Ascending aorta (tissue), 2 donors: ENCODE data around the gene C17orf75. TPM values are rescaled to one million over a fixed set of nuclear protein-coding genes. Genes with fewer than 3 reads are reported as not detected.

Experiments
- DNase-seq, 2 donors: peaks; one replicate each; pipeline ENCODE4 v3.0.0-alpha.2; 2019; ENCODE audit warnings: low spot score in 2 of 2
- H3K27ac ChIP-seq, 2 donors: fragments of 200-600 bp; sonication (generic); one replicate each; pipeline ENCODE4 v1.5.1; 2016 to 2017; ENCODE audit warnings: mild to moderate bottlenecking in 1 of 2
- H3K27me3 ChIP-seq: fragments of 200-600 bp; sonication (generic); one replicate; pipeline ENCODE4 v1.5.1; 2017
- H3K36me3 ChIP-seq, 2 donors: fragments of 200-600 bp; sonication (generic); one replicate each; pipeline ENCODE4 v1.5.1; 2016
- H3K4me1 ChIP-seq, 2 donors: fragments of 200-600 bp; sonication (generic); one replicate each; pipeline ENCODE4 v1.5.1; 2016 to 2017; ENCODE audit warnings: mild to moderate bottlenecking in 1 of 2
- H3K4me3 ChIP-seq, 2 donors: fragments of 200-600 bp; sonication (generic); one replicate each; pipeline ENCODE4 v1.5.1; 2016 to 2017; ENCODE audit warnings: mild to moderate bottlenecking in 1 of 2
- H3K9me3 ChIP-seq, 2 donors: fragments of 200-600 bp; sonication (generic); one replicate each; pipeline ENCODE4 v1.5.1; 2016
- intact Hi-C: fragments of 100-400 bp; cut with DNase I; formaldehyde crosslinking; loops from one replicate; pipeline ENCODE4 v1.15.1; 2023
- total RNA-seq: library from RNA; depleted of rRNA; stranded (reverse); fragments of >200 nt; gene quantifications from one replicate; pipeline ENCODE4 v1.1.0, GENCODE V29; 2016
- TF ChIP-seq, protein P1 (sequence below), 3 experiments: fragments of 200-600 bp in 2 of 3; fragments of 450-650 bp in 1 of 3; sonication (generic) in 2 of 3; IDR thresholded peaks; one replicate each; pipeline ENCODE4 v1.5.1; 2016 to 2019; ENCODE audit warnings: antibody characterized with exemption in 3 of 3, mild to moderate bottlenecking in 1 of 3, moderate library complexity in 1 of 3

Gene C17orf75
- total RNA-seq, 1 donor from 2014 or later = 15.5 TPM

DNA sequence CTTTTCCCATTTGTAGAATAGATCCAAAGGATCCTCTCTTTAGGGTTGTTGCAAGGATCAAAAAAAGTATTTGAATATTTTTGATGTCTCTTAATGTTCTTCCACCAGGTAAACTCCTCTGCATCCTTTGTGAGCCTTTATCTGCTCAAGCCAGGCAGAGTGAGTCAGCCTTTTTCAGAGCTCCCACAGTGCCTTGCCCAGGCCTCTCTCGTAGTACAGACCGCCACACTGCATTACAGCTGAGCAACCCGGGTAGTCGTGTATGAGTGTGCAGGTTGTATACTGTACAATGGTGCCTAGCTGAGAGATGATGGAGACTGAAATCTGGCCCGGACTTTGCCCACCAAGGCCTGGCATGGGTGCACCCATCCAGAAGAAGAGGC is 55.5 kb downstream of the C17orf75 start:
- intact Hi-C loops = no loop called here
- Histone ChIP-seq H3K27me3 (no peaks in the 10 kb centered on the region), H3K36me3 (no peaks in the 10 kb centered on the region), H3K27ac (no peak overlapping the region), H3K4me3 (no peak overlapping the region), H3K4me1 (no peaks in the 10 kb centered on the region), H3K9me3 (no peaks in the 10 kb centered on the region)
- TF ChIP-seq, protein P1, sequence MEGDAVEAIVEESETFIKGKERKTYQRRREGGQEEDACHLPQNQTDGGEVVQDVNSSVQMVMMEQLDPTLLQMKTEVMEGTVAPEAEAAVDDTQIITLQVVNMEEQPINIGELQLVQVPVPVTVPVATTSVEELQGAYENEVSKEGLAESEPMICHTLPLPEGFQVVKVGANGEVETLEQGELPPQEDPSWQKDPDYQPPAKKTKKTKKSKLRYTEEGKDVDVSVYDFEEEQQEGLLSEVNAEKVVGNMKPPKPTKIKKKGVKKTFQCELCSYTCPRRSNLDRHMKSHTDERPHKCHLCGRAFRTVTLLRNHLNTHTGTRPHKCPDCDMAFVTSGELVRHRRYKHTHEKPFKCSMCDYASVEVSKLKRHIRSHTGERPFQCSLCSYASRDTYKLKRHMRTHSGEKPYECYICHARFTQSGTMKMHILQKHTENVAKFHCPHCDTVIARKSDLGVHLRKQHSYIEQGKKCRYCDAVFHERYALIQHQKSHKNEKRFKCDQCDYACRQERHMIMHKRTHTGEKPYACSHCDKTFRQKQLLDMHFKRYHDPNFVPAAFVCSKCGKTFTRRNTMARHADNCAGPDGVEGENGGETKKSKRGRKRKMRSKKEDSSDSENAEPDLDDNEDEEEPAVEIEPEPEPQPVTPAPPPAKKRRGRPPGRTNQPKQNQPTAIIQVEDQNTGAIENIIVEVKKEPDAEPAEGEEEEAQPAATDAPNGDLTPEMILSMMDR (IDR thresholded peaks at IDR 0.05) = no peak
- DNase-seq = no peak

DNA sequence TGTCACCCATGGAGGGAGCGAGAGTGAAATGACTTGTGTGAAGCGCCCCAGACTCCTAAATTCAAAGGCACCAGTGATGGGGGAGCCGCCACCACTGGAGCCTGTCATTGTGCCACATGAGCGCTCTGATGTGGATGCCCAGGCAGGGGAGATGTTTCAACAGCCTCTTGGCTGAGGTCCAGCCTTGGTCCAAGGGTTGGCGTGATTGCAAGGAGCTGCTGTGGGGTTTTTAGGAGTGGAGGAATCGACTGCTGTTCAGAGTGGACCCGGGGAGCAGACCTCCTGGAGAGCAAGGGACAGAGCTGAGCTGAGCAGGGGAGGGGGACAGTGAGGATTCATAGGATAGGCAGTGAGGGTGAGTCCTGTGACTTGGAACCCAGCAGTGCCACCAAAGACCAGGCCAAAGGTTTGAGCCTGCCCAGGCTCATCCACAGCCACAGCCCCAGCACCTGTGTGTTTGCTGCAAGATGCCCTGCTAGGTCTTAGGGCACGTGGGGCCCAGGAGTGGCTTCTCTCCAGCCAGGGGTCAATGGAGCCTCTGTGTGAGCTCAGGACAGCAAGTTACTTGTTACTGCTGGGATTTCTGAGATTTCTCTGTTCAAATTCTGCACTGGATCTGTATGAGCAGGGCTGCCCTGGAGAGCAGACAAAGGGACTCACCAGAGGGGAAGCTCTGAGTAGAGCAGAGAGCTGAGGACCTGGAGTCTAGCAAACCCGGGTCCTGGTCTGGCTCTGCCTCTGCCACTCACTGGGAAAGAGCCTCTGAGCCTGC is 56.0 kb downstream of the C17orf75 start:
- no peak for DNase-seq
- H3K27me3 ChIP-seq = no peaks in the 10 kb centered on the region
- H3K9me3 ChIP-seq = no peaks in the 10 kb centered on the region
- H3K4me1 ChIP-seq = no peaks in the 10 kb centered on the region
- TF ChIP-seq, protein P1 (IDR thresholded peaks at IDR 0.05) = no peak
- H3K36me3 ChIP-seq = no peaks in the 10 kb centered on the region
- no peak overlapping the region for H3K27ac ChIP-seq
- H3K4me3 ChIP-seq = no peak overlapping the region
- intact Hi-C loops = no loop called here

DNA sequence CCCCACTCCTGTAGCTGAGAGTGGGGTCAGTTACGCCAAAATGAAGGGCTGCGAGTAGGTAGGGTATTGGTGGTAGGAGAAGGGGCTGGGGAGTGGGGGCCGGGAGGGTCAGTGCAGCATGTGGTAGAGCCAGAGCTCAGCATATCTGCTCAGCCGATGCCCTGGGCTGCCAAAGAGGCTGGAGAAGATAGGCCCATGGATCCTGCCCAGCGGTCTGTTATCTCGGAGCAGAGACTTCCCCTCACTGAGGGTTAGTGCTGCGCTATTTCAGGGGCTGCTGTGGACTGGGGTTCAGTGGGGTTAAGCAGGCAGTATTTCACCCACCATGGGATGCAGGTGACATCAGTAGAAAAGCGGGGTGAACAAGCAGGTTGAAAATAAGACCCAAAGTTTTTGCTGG is 56.7 kb downstream of the C17orf75 start:
- Histone ChIP-seq H3K9me3 (no peaks in the 10 kb centered on the region), H3K4me3 (no peak overlapping the region), H3K36me3 (no peaks in the 10 kb centered on the region), H3K27ac (no peak overlapping the region), H3K27me3 (no peaks in the 10 kb centered on the region), H3K4me1 (no peaks in the 10 kb centered on the region)
- TF ChIP-seq, protein P1 (IDR thresholded peaks at IDR 0.05) = no peak
- intact Hi-C loops = no loop called here
- DNase-seq = no peak

DNA sequence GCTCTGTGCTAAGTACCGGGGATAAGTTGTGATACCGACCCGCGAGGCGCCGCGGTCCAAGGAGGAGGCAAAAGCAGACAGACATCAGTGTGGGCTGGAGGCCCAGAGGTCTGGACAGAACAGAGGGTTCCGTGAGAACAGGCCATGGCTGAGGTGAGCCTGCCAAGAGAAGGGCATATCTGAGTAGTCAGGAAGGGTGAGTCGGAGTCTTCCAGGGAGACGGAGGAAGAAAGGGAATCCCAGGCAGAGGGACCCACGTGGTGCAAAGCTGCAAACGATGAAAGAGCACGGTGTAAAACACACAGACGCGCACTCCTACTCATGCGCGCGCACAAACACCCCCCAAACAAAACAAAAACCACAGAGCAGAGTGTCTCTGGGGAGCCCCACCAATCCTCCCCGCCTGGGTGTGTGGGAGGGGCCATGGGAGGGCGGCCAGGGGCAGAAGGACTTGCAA is 58.2 kb downstream of the C17orf75 start:
- no peak for DNase-seq
- Histone ChIP-seq H3K4me3 (no peak overlapping the region), H3K4me1 (no peaks in the 10 kb centered on the region), H3K9me3 (no peaks in the 10 kb centered on the region), H3K27me3 (no peaks in the 10 kb centered on the region), H3K27ac (no peak overlapping the region), H3K36me3 (no peaks in the 10 kb centered on the region)
- intact Hi-C loops = no loop called here
- TF ChIP-seq, protein P1 (IDR thresholded peaks at IDR 0.05) = no peak

DNA sequence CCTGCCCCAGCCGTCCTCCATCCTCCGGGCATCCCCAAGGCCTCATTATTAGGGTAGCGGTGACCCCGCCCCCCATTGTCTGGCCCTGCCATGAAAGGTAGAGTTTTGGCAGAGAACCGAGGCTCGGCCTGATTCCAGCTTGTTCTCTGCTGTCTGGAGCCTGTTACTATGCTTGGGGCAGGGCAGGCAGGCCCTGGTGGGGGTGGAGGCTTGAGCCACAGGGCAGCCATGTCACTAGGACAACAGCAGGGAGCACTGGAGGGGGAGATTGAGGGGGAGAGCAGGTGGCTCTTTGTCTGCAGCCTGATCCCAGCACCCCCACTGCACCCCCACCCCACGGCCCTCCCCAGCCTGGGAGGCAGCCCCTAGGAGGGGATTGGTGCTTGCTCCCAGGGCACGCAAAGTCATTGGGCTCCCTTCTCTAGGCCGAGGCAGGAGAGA is 60.9 kb downstream of the C17orf75 start:
- no peaks in the 10 kb centered on the region for H3K9me3 ChIP-seq
- intact Hi-C loops = no loop called here
- no peak overlapping the region for H3K4me3 ChIP-seq
- TF ChIP-seq, protein P1 (IDR thresholded peaks at IDR 0.05) = no peak
- H3K27ac ChIP-seq = no peak overlapping the region
- H3K4me1 ChIP-seq = no peaks in the 10 kb centered on the region
- no peak for DNase-seq
- no peaks in the 10 kb centered on the region for H3K36me3 ChIP-seq
- no peaks in the 10 kb centered on the region for H3K27me3 ChIP-seq
